ENCODE measurements around the gene NELFCD.

GRCh38 chr20:58996226-58996611, 15.2 kb downstream of the NELFCD start:
- no peak for TF ChIP-seq CTCF (IDR thresholded peaks at IDR 0.05 in 4 of 5, conservative IDR thresholded peaks at IDR 0.05 in 1 of 5)
- TF ChIP-seq POLR2A (IDR thresholded peaks at IDR 0.05): no peak
